Measurements from ENCODE around the gene FFAR3.
"Not testable (repeated sequence)": the region's sequence is repeated elsewhere in the genome, so short reads cannot be mapped to it uniquely, and the experiment has no call there.

The FFAR3 gene

DNA sequence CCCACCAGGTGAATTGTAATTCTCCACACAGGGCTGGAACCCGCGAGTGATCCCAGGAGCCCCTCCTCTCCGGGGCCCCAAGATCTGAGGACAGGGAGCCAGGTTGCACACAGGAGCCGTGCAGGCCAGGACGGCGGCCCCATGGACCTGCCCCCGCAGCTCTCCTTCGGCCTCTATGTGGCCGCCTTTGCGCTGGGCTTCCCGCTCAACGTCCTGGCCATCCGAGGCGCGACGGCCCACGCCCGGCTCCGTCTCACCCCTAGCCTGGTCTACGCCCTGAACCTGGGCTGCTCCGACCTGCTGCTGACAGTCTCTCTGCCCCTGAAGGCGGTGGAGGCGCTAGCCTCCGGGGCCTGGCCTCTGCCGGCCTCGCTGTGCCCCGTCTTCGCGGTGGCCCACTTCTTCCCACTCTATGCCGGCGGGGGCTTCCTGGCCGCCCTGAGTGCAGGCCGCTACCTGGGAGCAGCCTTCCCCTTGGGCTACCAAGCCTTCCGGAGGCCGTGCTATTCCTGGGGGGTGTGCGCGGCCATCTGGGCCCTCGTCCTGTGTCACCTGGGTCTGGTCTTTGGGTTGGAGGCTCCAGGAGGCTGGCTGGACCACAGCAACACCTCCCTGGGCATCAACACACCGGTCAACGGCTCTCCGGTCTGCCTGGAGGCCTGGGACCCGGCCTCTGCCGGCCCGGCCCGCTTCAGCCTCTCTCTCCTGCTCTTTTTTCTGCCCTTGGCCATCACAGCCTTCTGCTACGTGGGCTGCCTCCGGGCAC is 6.7 kb upstream of the FFAR3 start:
- Histone ChIP-seq H3K9ac (ENCODE audit: low read length in 2 of 2) (no peak overlapping the region), H3K9me3 (ENCODE audit: control insufficient read depth in 2 of 2, low read length in 2 of 2) (no peaks in the 10 kb centered on the region), H3K27ac (ENCODE audit: low read length) (no peak overlapping the region), H3K4me1 (ENCODE audit: control insufficient read depth, insufficient read depth, low read length) (no peaks in the 10 kb centered on the region), H3K27me3 (ENCODE audit: control insufficient read depth in 1 of 2, insufficient read depth in 2 of 2, low read length in 2 of 2) (peaks cover 11 to 17% of the 10 kb centered on the region in 2 donors), H3K4me3 (ENCODE audit: low read length in 2 of 2) (no peak overlapping the region), H3K36me3 (ENCODE audit: control insufficient read depth in 2 of 2, insufficient read depth in 2 of 2, low read length in 2 of 2) (no peaks in the 10 kb centered on the region)

GRCh38 chr19:35352177-35352447 is 6.1 kb upstream of the FFAR3 start:
- Histone ChIP-seq H3K9ac (ENCODE audit: low read length in 2 of 2) (no peak overlapping the region), H3K27me3 (ENCODE audit: control insufficient read depth in 1 of 2, insufficient read depth in 2 of 2, low read length in 2 of 2) (peaks cover 11 to 17% of the 10 kb centered on the region in 2 donors), H3K36me3 (ENCODE audit: control insufficient read depth in 2 of 2, insufficient read depth in 2 of 2, low read length in 2 of 2) (no peaks in the 10 kb centered on the region), H3K4me1 (ENCODE audit: control insufficient read depth, insufficient read depth, low read length) (no peaks in the 10 kb centered on the region), H3K9me3 (ENCODE audit: control insufficient read depth in 2 of 2, low read length in 2 of 2) (no peaks in the 10 kb centered on the region), H3K4me3 (ENCODE audit: low read length in 2 of 2) (no peak overlapping the region), H3K27ac (ENCODE audit: low read length) (no peak overlapping the region)

- Histone ChIP-seq H3K4me1 (ENCODE audit: control insufficient read depth, insufficient read depth, low read length) (no peaks in the 10 kb centered on the region), H3K36me3 (ENCODE audit: control insufficient read depth in 2 of 2, insufficient read depth in 2 of 2, low read length in 2 of 2) (no peaks in the 10 kb centered on the region), H3K27ac (ENCODE audit: low read length) (no peak overlapping the region), H3K9me3 (ENCODE audit: control insufficient read depth in 2 of 2, low read length in 2 of 2) (no peaks in the 10 kb centered on the region), H3K27me3 (ENCODE audit: control insufficient read depth in 1 of 2, insufficient read depth in 2 of 2, low read length in 2 of 2) (peaks cover 11 to 17% of the 10 kb centered on the region in 2 donors), H3K4me3 (ENCODE audit: low read length in 2 of 2) (no peak overlapping the region), H3K9ac (ENCODE audit: low read length in 2 of 2) (no peak overlapping the region)
These were observed 5.6 kb upstream of the FFAR3 start for GRCh38 chr19:35352448-35353304.

DNA sequence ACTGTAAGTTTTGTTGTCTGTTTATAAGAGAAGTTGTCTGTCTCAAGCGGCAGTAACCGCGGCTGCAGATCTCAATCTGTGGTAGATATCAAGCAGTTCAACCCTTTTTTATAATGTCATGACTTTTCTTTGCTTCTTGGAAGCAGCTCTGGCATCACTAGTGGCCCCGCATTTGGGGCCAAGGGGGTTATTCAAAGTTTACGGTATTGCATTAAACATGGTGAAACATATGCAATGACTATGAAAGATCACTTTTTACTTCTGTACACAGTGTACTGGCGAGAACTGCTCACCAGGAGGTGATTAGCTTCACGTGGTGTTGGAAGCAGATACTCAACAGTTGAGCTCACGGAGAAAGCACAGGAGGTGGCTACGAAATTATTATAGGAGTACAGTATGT is 4.6 kb upstream of the FFAR3 start:
- no peak overlapping the region for H3K27ac ChIP-seq (ENCODE audit: low read length)
- no peaks in the 10 kb centered on the region for H3K4me1 ChIP-seq (ENCODE audit: control insufficient read depth, insufficient read depth, low read length)
- H3K36me3 ChIP-seq (ENCODE audit: control insufficient read depth in 2 of 2, insufficient read depth in 2 of 2, low read length in 2 of 2) = no peaks in the 10 kb centered on the region
- H3K27me3 ChIP-seq (ENCODE audit: control insufficient read depth in 1 of 2, insufficient read depth in 2 of 2, low read length in 2 of 2) = peaks cover 11 to 21% of the 10 kb centered on the region in 2 donors
- no peak overlapping the region for H3K4me3 ChIP-seq (ENCODE audit: low read length in 2 of 2)
- no peak overlapping the region for H3K9ac ChIP-seq (ENCODE audit: low read length in 2 of 2)
- no peaks in the 10 kb centered on the region for H3K9me3 ChIP-seq (ENCODE audit: control insufficient read depth in 2 of 2, low read length in 2 of 2)

DNA sequence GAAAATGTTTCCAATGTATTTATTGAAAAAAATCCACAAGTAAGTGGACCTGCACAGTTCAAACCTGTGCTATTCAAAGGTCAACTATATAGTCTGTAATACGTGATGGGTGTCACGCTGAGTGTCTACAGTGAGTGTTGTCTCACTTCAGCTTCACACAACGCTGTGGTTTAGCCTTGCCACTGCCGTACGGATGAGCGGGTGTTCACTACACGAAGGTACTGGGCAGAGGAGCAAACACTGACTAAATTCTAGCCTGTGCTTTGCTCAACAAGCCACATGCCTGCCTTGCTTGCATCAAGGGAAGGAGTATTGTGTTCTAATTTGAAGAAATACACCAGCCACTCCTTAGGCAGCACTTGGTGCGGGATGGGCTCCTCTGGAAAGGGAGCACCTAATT is 3.4 kb upstream of the FFAR3 start:
- Histone ChIP-seq H3K9ac (ENCODE audit: low read length in 2 of 2) (no peak overlapping the region), H3K4me3 (ENCODE audit: low read length in 2 of 2) (no peak overlapping the region), H3K36me3 (ENCODE audit: control insufficient read depth in 2 of 2, insufficient read depth in 2 of 2, low read length in 2 of 2) (no peaks in the 10 kb centered on the region), H3K4me1 (ENCODE audit: control insufficient read depth, insufficient read depth, low read length) (no peaks in the 10 kb centered on the region), H3K9me3 (ENCODE audit: control insufficient read depth in 2 of 2, low read length in 2 of 2) (no peaks in the 10 kb centered on the region), H3K27me3 (ENCODE audit: control insufficient read depth in 1 of 2, insufficient read depth in 2 of 2, low read length in 2 of 2) (peaks cover 11 to 17% of the 10 kb centered on the region in 2 donors), H3K27ac (ENCODE audit: low read length) (no peak overlapping the region)

DNA sequence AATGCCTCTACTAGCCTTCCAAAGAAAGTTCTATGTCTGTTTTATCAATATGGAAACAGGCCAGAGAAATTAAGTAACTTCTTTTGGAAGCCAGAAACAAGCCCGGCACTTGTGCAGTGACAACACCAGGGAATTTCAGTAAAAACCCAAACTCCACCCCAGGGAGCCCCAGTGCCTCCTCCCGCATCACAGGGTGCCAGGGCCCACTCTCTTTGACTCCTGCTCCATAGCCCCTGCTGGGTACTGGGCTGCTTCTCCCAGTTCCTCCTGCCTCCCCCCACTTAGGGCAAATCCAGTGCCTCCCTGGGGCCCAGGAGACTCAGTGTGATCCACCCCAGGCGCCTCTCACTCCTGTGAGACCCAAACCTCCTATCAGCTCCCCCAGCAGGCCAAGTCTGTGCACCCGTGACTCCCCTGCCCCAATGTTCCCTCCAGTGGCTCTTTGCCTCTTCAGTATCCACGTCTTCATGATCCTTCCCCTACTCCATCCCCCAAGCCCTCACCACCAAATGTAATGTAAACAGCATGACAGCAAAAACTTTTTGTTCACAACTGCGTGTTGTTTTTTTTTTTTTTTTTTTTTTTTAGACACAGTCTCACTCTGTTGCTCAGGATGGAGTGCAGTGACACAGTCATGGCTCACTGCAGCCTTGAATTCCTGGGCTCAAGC is 2.3 kb upstream of the FFAR3 start:
- H3K4me1 ChIP-seq (ENCODE audit: control insufficient read depth, insufficient read depth, low read length) = no peaks in the 10 kb centered on the region
- peaks cover 8 to 17% of the 10 kb centered on the region in 2 donors for H3K27me3 ChIP-seq (ENCODE audit: control insufficient read depth in 1 of 2, insufficient read depth in 2 of 2, low read length in 2 of 2)
- no peaks in the 10 kb centered on the region for H3K36me3 ChIP-seq (ENCODE audit: control insufficient read depth in 2 of 2, insufficient read depth in 2 of 2, low read length in 2 of 2)
- H3K9ac ChIP-seq (ENCODE audit: low read length in 2 of 2) = no peak overlapping the region
- no peak overlapping the region for H3K4me3 ChIP-seq (ENCODE audit: low read length in 2 of 2)
- H3K27ac ChIP-seq (ENCODE audit: low read length) = no peak overlapping the region
- H3K9me3 ChIP-seq (ENCODE audit: control insufficient read depth in 2 of 2, low read length in 2 of 2) = no peaks in the 10 kb centered on the region

- H3K9ac ChIP-seq (ENCODE audit: low read length in 2 of 2); H3K27ac ChIP-seq (ENCODE audit: low read length); H3K36me3 ChIP-seq (ENCODE audit: control insufficient read depth in 2 of 2, insufficient read depth in 2 of 2, low read length in 2 of 2); H3K4me1 ChIP-seq (ENCODE audit: control insufficient read depth, insufficient read depth, low read length); H3K4me3 ChIP-seq (ENCODE audit: low read length in 2 of 2); H3K9me3 ChIP-seq (ENCODE audit: control insufficient read depth in 2 of 2, low read length in 2 of 2): not testable (repeated sequence)
- peaks cover 5 to 14% of the 10 kb centered on the region in 2 donors for H3K27me3 ChIP-seq (ENCODE audit: control insufficient read depth in 1 of 2, insufficient read depth in 2 of 2, low read length in 2 of 2)
These were observed 574 bp downstream of the FFAR3 start for GRCh38 chr19:35358834-35359233.

DNA sequence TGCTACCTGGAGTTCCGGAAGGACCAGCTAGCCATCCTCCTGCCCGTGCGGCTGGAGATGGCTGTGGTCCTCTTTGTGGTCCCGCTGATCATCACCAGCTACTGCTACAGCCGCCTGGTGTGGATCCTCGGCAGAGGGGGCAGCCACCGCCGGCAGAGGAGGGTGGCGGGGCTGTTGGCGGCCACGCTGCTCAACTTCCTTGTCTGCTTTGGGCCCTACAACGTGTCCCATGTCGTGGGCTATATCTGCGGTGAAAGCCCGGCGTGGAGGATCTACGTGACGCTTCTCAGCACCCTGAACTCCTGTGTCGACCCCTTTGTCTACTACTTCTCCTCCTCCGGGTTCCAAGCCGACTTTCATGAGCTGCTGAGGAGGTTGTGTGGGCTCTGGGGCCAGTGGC is 1.1 kb downstream of the FFAR3 start:
- H3K27me3 ChIP-seq (ENCODE audit: control insufficient read depth in 1 of 2, insufficient read depth in 2 of 2, low read length in 2 of 2) = peaks cover 5 to 14% of the 10 kb centered on the region in 2 donors
- H3K9ac ChIP-seq (ENCODE audit: low read length in 2 of 2); H3K27ac ChIP-seq (ENCODE audit: low read length); H3K4me1 ChIP-seq (ENCODE audit: control insufficient read depth, insufficient read depth, low read length); H3K4me3 ChIP-seq (ENCODE audit: low read length in 2 of 2); H3K36me3 ChIP-seq (ENCODE audit: control insufficient read depth in 2 of 2, insufficient read depth in 2 of 2, low read length in 2 of 2); H3K9me3 ChIP-seq (ENCODE audit: control insufficient read depth in 2 of 2, low read length in 2 of 2): not testable (repeated sequence)

- peaks cover 5 to 12% of the 10 kb centered on the region in 2 donors for H3K27me3 ChIP-seq (ENCODE audit: control insufficient read depth in 1 of 2, insufficient read depth in 2 of 2, low read length in 2 of 2)
- H3K4me1 ChIP-seq (ENCODE audit: control insufficient read depth, insufficient read depth, low read length); H3K9ac ChIP-seq (ENCODE audit: low read length in 2 of 2); H3K36me3 ChIP-seq (ENCODE audit: control insufficient read depth in 2 of 2, insufficient read depth in 2 of 2, low read length in 2 of 2); H3K4me3 ChIP-seq (ENCODE audit: low read length in 2 of 2); H3K27ac ChIP-seq (ENCODE audit: low read length); H3K9me3 ChIP-seq (ENCODE audit: control insufficient read depth in 2 of 2, low read length in 2 of 2): not testable (repeated sequence)
These were observed 1.8 kb downstream of the FFAR3 start for GRCh38 chr19:35360081-35360480.

- Histone ChIP-seq H3K9ac (ENCODE audit: low read length in 2 of 2) (no peak overlapping the region), H3K4me1 (ENCODE audit: control insufficient read depth, insufficient read depth, low read length) (no peaks in the 10 kb centered on the region), H3K36me3 (ENCODE audit: control insufficient read depth in 2 of 2, insufficient read depth in 2 of 2, low read length in 2 of 2) (no peaks in the 10 kb centered on the region), H3K27ac (ENCODE audit: low read length) (no peak overlapping the region), H3K9me3 (ENCODE audit: control insufficient read depth in 2 of 2, low read length in 2 of 2) (no peaks in the 10 kb centered on the region), H3K27me3 (ENCODE audit: control insufficient read depth in 1 of 2, insufficient read depth in 2 of 2, low read length in 2 of 2) (peaks cover 0 to 8% of the 10 kb centered on the region in 2 donors), H3K4me3 (ENCODE audit: low read length in 2 of 2) (no peak overlapping the region)
These were observed 2.7 kb downstream of the FFAR3 start for GRCh38 chr19:35360880-35361420.

Measured in stomach smooth muscle (tissue), 2 donors.